Activated CD4-positive, alpha-beta T cell treated with anti-CD3 and anti-CD28 coated beads, Interleukin-2, amount 10 ng/mL, durations not matched to agents 7 days and 5 days (primary cell): ENCODE measurements around the gene CYP1A2. TPM values are rescaled to one million over a fixed set of nuclear protein-coding genes. Genes with fewer than 3 reads are reported as not detected.
"Not testable (repeated sequence)": the region's sequence is repeated elsewhere in the genome, so short reads cannot be mapped to it uniquely, and the experiment has no call there.

Source experiments
- CTCF ChIA-PET: fragments of 350-600 bp; sonication (Branson Sonifier 250); formaldehyde crosslinking; loops from one replicate; lab custom pipeline; 2021; ENCODE audit warnings: antibody characterized with exemption; lab: Charles Lee
- POLR2A ChIA-PET: fragments of 350-600 bp; sonication (Branson Sonifier 250); formaldehyde crosslinking; loops from one replicate; lab custom pipeline; 2021; ENCODE audit warnings: antibody characterized with exemption; lab: Charles Lee
- DNase-seq: peaks from one replicate; pipeline ENCODE4 v3.0.0-alpha.2; 2020
- H3K27ac Mint-ChIP-seq: one replicate; pipeline ENCODE4 v1.8.0; 2021; ENCODE audit warnings: mild to moderate bottlenecking, moderate library complexity, mixed read lengths
- H3K27me3 Mint-ChIP-seq: one replicate; pipeline ENCODE4 v1.8.0; 2021; ENCODE audit warnings: mixed read lengths
- H3K36me3 Mint-ChIP-seq: one replicate; pipeline ENCODE4 v1.8.0; 2021; ENCODE audit warnings: low read depth, mixed read lengths
- H3K4me1 Mint-ChIP-seq: one replicate; pipeline ENCODE4 v1.8.0; 2021; ENCODE audit warnings: mixed read lengths
- H3K4me3 Mint-ChIP-seq: one replicate; pipeline ENCODE4 v1.8.0; 2021; ENCODE audit warnings: mild to moderate bottlenecking, moderate library complexity, mixed read lengths
- H3K9me3 Mint-ChIP-seq: one replicate; pipeline ENCODE4 v1.8.0; 2021; ENCODE audit warnings: mixed read lengths
- total RNA-seq, 2 experiments: library from RNA; stranded (reverse); gene quantifications; one replicate each; pipeline ENCODE4 v1.2.3, GENCODE V29; 2021

CYP1A2 gene
- total RNA-seq, 2 experiments from 2014 or later, result not detected

DNA sequence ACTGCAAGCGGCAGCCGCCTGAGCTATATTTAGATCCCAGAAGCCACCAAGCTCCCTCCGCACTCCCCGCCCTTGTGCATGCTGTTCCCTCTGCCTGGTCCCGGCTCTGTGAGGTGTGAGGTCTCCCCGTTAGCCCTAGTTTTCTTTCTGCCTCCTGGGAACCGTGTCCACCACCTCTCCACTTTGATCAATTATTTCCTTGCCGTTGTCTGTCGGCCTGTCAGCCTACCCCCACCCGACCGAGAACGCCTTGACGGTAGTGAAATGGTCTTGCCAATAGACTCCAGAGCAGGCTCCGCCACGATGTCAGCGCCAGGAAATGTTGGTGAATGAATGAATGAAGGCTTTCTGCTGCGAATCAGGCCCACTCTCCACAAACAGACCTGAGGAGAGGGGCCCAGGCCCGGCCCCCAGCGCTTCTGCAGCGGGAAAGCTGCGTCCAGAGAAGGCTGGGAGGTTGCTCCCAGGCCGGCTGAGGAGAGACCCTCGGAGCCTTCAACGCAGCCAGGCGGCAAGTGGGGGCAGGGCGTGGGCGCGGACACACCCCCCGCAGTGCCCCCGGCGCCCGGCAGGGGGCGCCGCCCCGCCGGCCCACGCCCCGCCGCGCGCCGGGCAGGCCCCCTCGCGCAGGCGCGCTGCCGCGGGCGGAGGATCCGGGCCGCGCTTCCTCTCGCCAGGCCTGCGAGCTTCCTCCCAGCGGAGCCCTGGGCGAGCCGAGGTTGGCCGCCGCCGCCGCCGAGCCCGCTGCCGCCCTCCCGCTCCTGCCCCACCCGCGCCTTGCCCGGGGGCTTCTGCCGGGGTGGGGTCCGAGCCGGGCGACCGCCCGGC lies 33.0 kb downstream of the CYP1A2 start, which contains the start of gene CSK:
Gene CSK (plus strand): TSS at position 650 of the 828 bp plus-strand sequence. CDS start 16,218 bp downstream, outside the sequence.
- Mint-ChIP-seq H3K9me3 (no peaks in the 10 kb centered on the region), H3K4me3 (peak within 1 kb of the TSS; percentile 88), H3K4me1 (peaks cover 63% of the 10 kb centered on the region), H3K36me3 (peaks cover 45% of the 10 kb centered on the region), H3K27me3 (no peaks in the 10 kb centered on the region), H3K27ac (peak within 1 kb of the TSS; percentile 98)
- ChIA-PET CTCF (interaction anchor here (0.6 to 27.9 kb wide), 12 partner anchors 12 to 169 kb away, joined by 3 to 930 read pairs (median 4); partner anchors contain the start of genes CPLX3, FAM219B, LMAN1L and ULK3), POLR2A (interaction anchor here (0.6 to 1.7 kb wide), 2 partner anchors 11 to 193 kb away, joined by 5 read pairs; no protein-coding TSS in a partner anchor)
- peak; percentile 74 for DNase-seq

DNA sequence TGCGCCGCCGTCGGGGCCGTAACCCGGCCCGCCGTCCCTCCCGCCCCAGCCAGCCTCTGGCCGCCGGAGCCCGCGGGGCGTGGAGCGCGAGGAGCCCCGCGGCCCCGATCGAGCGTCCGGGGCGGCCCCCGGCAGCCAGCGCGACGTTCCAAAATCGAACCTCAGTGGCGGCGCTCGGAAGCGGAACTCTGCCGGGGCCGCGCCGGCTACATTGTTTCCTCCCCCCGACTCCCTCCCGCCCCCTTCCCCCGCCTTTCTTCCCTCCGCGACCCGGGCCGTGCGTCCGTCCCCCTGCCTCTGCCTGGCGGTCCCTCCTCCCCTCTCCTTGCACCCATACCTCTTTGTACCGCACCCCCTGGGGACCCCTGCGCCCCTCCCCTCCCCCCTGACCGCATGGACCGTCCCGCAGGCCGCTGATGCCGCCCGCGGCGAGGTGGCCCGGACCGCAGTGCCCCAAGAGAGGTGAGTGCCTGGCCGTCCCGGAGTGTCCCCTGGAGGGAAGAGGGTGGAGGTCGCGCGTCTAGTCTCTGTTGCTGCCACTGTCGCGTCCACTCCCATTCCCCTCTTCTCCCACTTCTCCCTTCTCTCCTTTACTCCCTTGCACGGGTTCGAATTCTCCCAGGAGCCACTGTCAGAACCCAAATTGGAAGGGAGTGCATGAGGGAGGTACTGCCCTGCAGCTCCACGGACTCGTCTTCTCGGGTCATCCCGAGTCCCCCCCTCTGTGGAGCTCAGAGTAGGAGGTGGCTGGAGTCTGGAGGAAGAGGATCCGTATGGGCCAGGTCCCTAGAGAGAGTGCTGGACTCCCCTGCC lies 33.8 kb downstream of the CYP1A2 start:
- peaks cover 47% of the 10 kb centered on the region for H3K36me3 Mint-ChIP-seq
- peak overlapping the region; percentile 98 for H3K27ac Mint-ChIP-seq
- CTCF ChIA-PET, result interaction anchor here (0.6 to 27.9 kb wide), 8 partner anchors 12 to 1096 kb away, joined by 3 to 930 read pairs (median 4); partner anchors contain the start of genes CPLX3, FAM219B and LMAN1L
- H3K4me3 Mint-ChIP-seq, result peak overlapping the region; percentile 88
- H3K27me3 Mint-ChIP-seq, result no peaks in the 10 kb centered on the region
- peaks cover 61% of the 10 kb centered on the region for H3K4me1 Mint-ChIP-seq
- DNase-seq, result peak; percentile 74
- POLR2A ChIA-PET, result interaction anchor here (1.0 to 1.7 kb wide), 2 partner anchors 11 kb away, joined by 3 to 5 read pairs; no protein-coding TSS in a partner anchor
- no peaks in the 10 kb centered on the region for H3K9me3 Mint-ChIP-seq

DNA sequence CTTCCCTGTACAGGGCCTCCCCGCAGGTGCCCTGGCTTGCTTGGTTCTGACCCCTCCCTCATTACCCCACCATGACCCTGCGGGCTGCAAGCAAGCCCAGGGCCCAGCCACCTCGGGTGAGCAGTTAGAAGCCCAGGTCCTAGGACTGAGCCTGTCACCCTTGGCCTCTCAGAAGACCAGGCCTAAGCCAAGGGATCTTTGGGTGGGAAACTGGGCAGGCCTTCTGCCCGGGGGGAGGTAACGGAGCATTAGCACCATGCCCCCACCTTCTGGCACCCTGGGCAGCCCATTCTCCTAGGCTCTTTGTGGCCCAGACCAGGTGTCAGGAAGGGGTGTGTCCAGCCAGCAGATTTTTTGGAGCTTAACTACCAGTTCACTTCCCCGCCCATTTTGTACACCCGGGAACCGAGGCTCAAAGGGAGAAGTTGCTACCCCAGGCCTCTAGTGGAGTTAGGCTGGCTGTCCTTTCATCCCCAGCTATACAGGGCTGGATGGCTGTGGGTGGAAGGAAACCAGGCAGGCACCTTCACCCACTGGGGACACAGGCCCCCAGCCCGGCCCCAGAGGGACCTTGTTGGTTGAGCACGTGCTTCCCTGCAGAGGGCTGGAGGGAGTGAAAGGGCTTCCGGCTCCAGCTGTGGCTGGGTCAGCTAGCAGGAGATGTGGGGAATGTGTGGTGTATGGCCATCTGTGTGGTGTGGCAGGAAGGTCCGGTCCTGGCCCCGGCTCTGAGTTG lies 34.6 kb downstream of the CYP1A2 start:
- no peaks in the 10 kb centered on the region for H3K9me3 Mint-ChIP-seq
- peak; percentile 56 for DNase-seq
- peaks cover 55% of the 10 kb centered on the region for H3K36me3 Mint-ChIP-seq
- ChIA-PET CTCF (interaction anchor here (0.6 to 27.9 kb wide), 10 partner anchors 8 to 1095 kb away, joined by 3 to 930 read pairs (median 4); partner anchors contain the start of genes FAM219B and LMAN1L), POLR2A (interaction anchor here (1.0 kb wide), 1 partner anchor 10 kb away, joined by 3 read pairs; no protein-coding TSS in a partner anchor)
- H3K27me3 Mint-ChIP-seq, result no peaks in the 10 kb centered on the region
- peak overlapping the region; percentile 88 for H3K4me3 Mint-ChIP-seq
- H3K4me1 Mint-ChIP-seq, result peaks cover 59% of the 10 kb centered on the region
- peak overlapping the region; percentile 98 for H3K27ac Mint-ChIP-seq

DNA sequence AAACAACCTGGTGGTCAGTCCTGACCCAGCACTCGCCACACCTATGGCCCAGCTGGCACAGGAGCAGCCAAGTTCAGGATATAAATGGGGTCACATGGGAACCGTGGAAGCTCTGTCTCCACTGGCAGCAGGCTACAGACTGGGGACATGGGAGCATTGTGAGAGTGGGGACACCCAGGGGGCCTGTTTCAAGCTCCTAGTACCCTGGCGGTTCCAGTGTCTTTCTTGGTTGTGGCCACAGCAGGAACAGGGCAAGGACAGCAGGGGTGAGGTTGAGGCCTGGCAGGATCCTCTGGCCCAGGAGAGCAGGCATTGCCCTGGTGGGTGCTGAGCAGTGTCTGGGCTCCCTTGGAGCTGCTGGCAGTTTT lies 35.1 kb downstream of the CYP1A2 start:
- H3K36me3 Mint-ChIP-seq, result peaks cover 59% of the 10 kb centered on the region
- peak overlapping the region; percentile 88 for H3K4me3 Mint-ChIP-seq
- peaks cover 58% of the 10 kb centered on the region for H3K4me1 Mint-ChIP-seq
- H3K27ac Mint-ChIP-seq, result peak overlapping the region; percentile 98
- ChIA-PET POLR2A (interaction anchor here (1.0 to 1.2 kb wide), 2 partner anchors 9 to 10 kb away, joined by 3 to 7 read pairs; no protein-coding TSS in a partner anchor), CTCF (interaction anchor here (0.6 to 27.9 kb wide), 8 partner anchors 9 to 167 kb away, joined by 3 to 930 read pairs (median 6); partner anchors contain the start of gene LMAN1L)
- no peaks in the 10 kb centered on the region for H3K27me3 Mint-ChIP-seq
- no peaks in the 10 kb centered on the region for H3K9me3 Mint-ChIP-seq
- no peak for DNase-seq

DNA sequence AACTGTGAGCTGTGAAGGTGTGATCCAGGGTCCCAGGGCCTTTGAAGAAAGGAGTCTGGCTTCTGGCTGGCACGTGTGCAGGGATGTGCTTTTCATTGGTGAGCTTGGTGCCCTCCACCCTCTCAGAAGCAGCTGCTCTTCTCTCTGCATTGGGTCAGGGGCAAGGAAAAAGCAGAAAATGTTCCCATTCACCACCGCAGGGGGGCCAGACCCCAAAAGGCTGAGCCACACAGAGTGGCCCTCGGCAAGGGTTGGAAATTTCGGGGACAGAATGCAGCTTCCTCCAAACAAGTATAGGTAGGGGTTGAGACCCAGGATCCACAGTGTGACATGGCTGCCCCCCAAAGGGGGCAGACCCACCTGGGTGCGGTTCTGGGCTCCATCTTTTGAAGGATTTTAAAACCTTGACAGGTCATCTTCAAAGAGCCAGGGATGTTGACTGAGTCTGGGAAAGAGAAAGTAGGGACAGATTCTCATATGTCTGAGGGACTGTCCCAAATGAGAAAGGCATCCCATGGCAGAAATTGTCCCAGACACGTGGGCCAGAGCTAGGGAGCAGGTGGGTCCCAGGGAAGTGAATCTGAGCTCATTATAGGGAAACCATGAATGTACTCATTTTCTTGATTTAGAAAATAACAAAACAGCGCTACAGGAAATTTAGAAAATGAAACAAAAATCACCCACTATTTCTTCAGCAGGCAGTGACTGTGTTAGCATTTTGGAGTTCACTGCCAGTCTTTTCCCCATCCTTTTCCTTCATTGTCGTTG lies 36.0 kb downstream of the CYP1A2 start:
- ChIA-PET CTCF (interaction anchor here (1.0 to 27.9 kb wide), 7 partner anchors 9 to 177 kb away, joined by 3 to 930 read pairs (median 5); partner anchors contain the start of gene LMAN1L), POLR2A (interaction anchor here (1.1 to 1.2 kb wide), 2 partner anchors 8 to 14 kb away, joined by 4 to 7 read pairs; no protein-coding TSS in a partner anchor)
- Mint-ChIP-seq H3K27me3 (no peaks in the 10 kb centered on the region), H3K36me3 (peaks cover 61% of the 10 kb centered on the region), H3K4me1 (peaks cover 57% of the 10 kb centered on the region), H3K9me3 (no peaks in the 10 kb centered on the region), H3K27ac (peak overlapping the region; percentile 98), H3K4me3 (peak overlapping the region; percentile 88)
- DNase-seq, result no peak

DNA sequence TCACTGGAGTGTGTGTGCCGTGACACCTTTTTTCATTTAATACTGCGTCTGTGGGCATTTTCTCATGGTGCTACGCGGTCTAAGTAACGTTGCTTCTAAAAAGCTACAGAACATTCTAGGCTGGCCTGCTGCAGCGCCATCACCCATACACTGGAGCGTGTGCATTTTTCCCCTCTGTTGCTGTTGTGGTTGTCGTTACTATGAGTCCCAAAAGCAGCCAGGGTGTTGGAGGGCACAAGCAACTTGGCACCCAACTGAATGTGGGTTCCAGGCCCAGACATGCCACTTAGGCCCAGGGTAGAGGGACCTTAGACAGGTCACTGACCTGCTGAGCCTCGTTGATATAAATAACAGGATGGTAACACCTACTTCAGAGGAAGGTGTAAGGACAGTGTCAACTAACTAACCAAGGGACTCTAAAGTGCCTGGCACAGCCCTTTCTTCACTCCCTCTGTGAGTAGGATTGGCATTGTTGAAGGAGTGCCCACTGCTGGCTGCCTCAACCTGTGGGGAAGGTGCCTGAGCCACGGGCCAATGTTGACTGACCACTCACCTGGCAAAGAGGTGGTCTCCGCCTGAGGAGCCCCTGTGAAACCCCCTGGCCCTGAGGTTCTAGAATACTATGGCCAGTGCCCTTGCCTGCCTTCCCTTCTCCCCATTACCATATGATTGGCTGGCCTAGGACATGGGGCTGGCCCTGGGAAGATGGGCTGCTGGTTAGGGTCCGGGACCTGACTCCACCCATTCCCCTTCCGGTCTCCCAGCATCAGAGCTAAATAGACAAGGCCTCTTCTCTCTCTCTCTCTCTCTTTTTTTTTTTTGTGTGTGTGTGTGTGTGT lies 36.8 kb downstream of the CYP1A2 start:
- peaks cover 57% of the 10 kb centered on the region for H3K4me1 Mint-ChIP-seq
- no peaks in the 10 kb centered on the region for H3K27me3 Mint-ChIP-seq
- DNase-seq, result peak; percentile 72
- peaks cover 65% of the 10 kb centered on the region for H3K36me3 Mint-ChIP-seq
- peak overlapping the region; percentile 98 for H3K27ac Mint-ChIP-seq
- no peaks in the 10 kb centered on the region for H3K9me3 Mint-ChIP-seq
- CTCF ChIA-PET, result interaction anchor here (0.8 to 27.9 kb wide), 10 partner anchors 4 to 177 kb away, joined by 3 to 930 read pairs (median 4); partner anchors contain the start of genes CSK and LMAN1L
- peak overlapping the region; percentile 88 for H3K4me3 Mint-ChIP-seq
- POLR2A ChIA-PET, result interaction anchor here (0.6 to 1.2 kb wide), 3 partner anchors 7 to 356 kb away, joined by 3 to 7 read pairs (median 4); no protein-coding TSS in a partner anchor

DNA sequence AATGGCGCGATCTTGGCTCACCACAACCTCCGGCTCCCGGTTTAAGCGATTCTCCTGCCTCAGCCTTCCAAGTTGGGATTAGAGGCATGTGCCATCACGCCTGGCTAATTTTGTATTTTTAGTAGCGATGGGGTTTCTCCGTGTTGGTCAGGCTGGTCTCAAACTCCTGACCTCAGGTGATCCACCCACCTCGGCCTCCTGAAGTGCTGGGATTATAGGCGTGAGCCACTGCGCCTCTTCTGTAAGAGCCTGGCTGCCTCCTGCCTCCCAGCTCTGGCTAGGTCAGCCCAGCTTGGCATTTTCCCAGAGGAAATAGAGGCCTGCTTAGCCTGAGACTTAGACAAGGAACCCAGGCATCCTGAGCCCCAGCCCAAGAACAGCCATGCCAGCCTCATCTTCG lies 37.4 kb downstream of the CYP1A2 start:
- H3K4me3 Mint-ChIP-seq, result peak overlapping the region; percentile 88
- CTCF ChIA-PET, result interaction anchor here (0.6 to 27.9 kb wide), 6 partner anchors 5 to 288 kb away, joined by 3 to 930 read pairs (median 10); partner anchors contain the start of genes CSK and LMAN1L
- POLR2A ChIA-PET, result interaction anchor here (0.6 kb wide), 1 partner anchor 357 kb away, joined by 3 read pairs; no protein-coding TSS in a partner anchor
- peaks cover 70% of the 10 kb centered on the region for H3K36me3 Mint-ChIP-seq
- DNase-seq, H3K9me3 Mint-ChIP-seq, H3K27me3 Mint-ChIP-seq: not testable (repeated sequence)
- peaks cover 57% of the 10 kb centered on the region for H3K4me1 Mint-ChIP-seq
- peak overlapping the region; percentile 98 for H3K27ac Mint-ChIP-seq

DNA sequence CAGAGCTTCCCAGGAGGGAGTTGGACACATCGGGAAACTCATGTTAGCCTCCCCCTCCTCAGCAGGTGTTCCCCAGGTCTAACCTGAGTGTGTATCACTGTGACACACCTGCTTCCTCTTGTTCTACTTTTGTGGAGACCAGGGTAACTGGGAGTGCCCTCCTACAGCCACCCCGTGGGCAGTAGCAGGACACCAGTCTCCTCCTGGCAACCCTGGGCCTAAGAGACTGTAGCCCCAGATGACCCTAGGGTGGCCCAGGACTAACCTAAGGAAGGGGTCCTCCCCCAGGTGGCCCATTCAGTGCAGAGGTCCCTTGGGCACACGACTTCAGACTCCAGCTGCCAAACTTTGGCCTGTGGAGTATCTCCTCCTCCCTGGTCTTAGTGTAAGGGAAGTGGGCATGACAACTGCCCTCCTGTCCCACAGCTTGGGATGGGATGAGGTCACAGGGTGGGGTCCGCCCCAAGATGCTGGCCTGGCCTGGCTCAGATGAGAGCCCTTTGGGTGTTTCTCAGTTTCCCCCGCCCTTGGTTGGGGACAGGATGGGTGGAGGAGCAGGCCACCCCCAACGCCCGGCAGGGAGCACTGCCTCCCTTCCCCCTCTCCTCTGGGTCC lies 38.0 kb downstream of the CYP1A2 start:
- H3K4me1 Mint-ChIP-seq, result peaks cover 58% of the 10 kb centered on the region
- POLR2A ChIA-PET, result interaction anchor here (0.8 to 2.0 kb wide), 3 partner anchors 9 to 119 kb away, joined by 3 to 14 read pairs (median 3); no protein-coding TSS in a partner anchor
- H3K36me3 Mint-ChIP-seq, result peaks cover 74% of the 10 kb centered on the region

DNA sequence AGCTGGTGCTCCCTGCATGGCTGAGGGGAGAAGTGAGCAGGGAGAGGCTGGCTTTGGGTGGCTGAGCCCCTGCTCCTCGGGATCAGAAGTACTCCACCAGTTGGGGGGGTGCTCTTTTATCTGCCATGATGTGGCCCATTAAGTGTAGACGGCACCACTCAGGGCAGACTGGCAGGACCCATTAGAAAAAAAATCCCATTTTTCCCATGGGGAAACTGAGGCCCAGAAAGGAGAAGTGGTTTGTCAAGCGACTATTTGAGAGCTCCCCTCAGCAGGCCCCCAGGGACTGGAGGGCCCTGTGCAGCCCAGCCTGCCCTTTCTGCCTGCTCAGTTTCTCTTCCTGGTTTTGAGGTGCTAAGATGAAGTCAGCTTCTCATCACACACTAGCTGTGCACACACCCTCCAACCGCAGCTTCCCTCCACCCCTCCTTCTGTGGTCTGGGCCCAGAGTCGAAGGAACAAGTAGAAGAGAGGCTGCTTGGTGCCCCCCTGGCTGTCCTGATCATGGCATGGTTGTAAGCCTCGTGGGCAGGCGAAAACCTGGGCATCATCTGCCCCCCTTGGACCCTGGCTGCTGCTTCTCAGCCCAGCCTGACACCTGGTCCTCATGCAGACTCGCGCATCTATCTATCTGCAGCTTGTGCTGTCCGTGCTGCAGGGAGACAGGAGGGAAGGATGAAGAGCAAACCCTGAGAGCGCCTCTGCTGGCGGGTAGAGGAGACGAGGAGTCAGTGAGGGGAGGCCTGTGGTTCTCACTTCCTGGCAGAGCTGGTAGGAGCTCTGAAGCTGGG lies 38.8 kb downstream of the CYP1A2 start:
- DNase-seq, result peak; percentile 95
- Mint-ChIP-seq H3K4me3 (peak overlapping the region; percentile 88), H3K4me1 (peaks cover 66% of the 10 kb centered on the region), H3K27ac (peak overlapping the region; percentile 98), H3K27me3 (no peaks in the 10 kb centered on the region), H3K9me3 (no peaks in the 10 kb centered on the region), H3K36me3 (peaks cover 81% of the 10 kb centered on the region)
- POLR2A ChIA-PET, result interaction anchor here (0.5 to 2.0 kb wide), 5 partner anchors 9 to 172 kb away, joined by 3 to 14 read pairs (median 3); partner anchors contain the start of gene CLK3
- CTCF ChIA-PET, result interaction anchor here (0.5 to 27.9 kb wide), 44 partner anchors 6 to 785 kb away, joined by 3 to 930 read pairs (median 3); partner anchors contain the start of genes CLK3, CSK, FAM219B and LMAN1L

More for the DNA sequence above, 38.0 kb downstream of the CYP1A2 start:
- no peaks in the 10 kb centered on the region for H3K27me3 Mint-ChIP-seq
- peak overlapping the region; percentile 88 for H3K4me3 Mint-ChIP-seq
- DNase-seq, result peak; percentile 40
- H3K27ac Mint-ChIP-seq, result peak overlapping the region; percentile 98
- CTCF ChIA-PET, result interaction anchor here (0.5 to 27.9 kb wide), 28 partner anchors 6 to 786 kb away, joined by 3 to 930 read pairs (median 4); partner anchors contain the start of genes CLK3, CSK, FAM219B and LMAN1L
- no peaks in the 10 kb centered on the region for H3K9me3 Mint-ChIP-seq
